Adipocyte (in vitro differentiated cells): ENCODE results near the gene PKD2L1.
"Not testable (repeated sequence)": the region's sequence is repeated elsewhere in the genome, so short reads cannot be mapped to it uniquely, and the experiment has no call there.

Experiments used
- DNase-seq: peaks from one replicate; pipeline ENCODE4 v3.0.0-alpha.2; 2015; ENCODE audit warnings: low read depth
- H3K27me3 ChIP-seq: replicated peaks from 2 replicates; pipeline ENCODE4 v1.7.0; 2013; ENCODE audit warnings: mild to moderate bottlenecking, low read length, moderate library complexity; ENCODE audit not compliant: control insufficient read depth, insufficient read depth
- H3K36me3 ChIP-seq: 2 replicates; pipeline ENCODE4 v1.7.0; 2013; ENCODE audit warnings: low read length, mild to moderate bottlenecking, moderate library complexity; ENCODE audit not compliant: control insufficient read depth, insufficient read depth, severe bottlenecking
- H3K4me1 ChIP-seq: 2 replicates; pipeline ENCODE4 v1.7.0; 2013; ENCODE audit warnings: mild to moderate bottlenecking, low read length, moderate library complexity; ENCODE audit not compliant: control insufficient read depth, insufficient read depth
- H3K4me3 ChIP-seq: 2 replicates; pipeline ENCODE4 v1.7.0; 2013; ENCODE audit warnings: mild to moderate bottlenecking, low read length, moderate library complexity
- H3K9ac ChIP-seq: 2 replicates; pipeline ENCODE4 v1.7.0; 2013; ENCODE audit warnings: mild to moderate bottlenecking, low read length, moderate library complexity
- H3K9me3 ChIP-seq: 2 replicates; pipeline ENCODE4 v1.7.0; 2013; ENCODE audit warnings: mild to moderate bottlenecking, low read length, moderate library complexity; ENCODE audit not compliant: control insufficient read depth

PKD2L1 gene

DNA sequence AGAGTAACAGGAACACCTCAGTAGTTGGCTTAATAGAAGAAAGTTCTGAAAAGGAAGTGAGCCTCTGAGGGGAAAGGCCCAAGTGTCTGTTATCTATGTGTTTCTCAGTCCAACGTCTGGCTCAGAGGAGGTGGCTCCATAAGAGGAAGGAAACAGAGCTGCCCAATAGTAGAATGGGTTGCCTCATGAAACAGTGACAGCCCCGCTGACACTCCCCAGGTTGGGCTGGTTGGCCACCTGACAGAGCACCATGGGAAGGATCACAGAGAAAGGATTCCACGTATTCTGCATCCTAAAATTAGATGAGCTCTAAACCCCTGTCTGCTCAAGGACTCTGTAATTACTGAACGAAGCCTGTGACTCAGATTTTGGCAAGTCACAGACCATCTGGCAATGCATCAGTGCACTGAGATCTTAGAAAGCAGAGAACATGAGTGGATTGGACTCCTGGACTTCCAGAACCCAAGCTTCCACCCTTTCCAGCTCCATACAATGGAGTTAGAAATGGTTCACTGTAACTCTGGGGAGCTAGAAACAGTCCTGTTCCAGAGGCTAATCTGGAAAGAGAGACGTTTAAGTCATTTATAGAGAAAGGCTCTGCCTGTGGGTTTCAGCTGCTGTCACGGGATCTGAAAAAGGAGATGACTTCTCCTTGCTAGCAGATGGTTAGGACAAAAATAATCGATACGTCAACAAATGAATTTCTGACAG is 2.9 kb downstream of the PKD2L1 start:
- Histone ChIP-seq H3K9ac (no peak overlapping the region), H3K27me3 (peaks cover 52% of the 10 kb centered on the region), H3K4me1 (peaks cover 17% of the 10 kb centered on the region), H3K9me3 (no peaks in the 10 kb centered on the region), H3K36me3 (no peaks in the 10 kb centered on the region), H3K4me3 (no peak overlapping the region)
- peak; percentile 41 for DNase-seq

DNA sequence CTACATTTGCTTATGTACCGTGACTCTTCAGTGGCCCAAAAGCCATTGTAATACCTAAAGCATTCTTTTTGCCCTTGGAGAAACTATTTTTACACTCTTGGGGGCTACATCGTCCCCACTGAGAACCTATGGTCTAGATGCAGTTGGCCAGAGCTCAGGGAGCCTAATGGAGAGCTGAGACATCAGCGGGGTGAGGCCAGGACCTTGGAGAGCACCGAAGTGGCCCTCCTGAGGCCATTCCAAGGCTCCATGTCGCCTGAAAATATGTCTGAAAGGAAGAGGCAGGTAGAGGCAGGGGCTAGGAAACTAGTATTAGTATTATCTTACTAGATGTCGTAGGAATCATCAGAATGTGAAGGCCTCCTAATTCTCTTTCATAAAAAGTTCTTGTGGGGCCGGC is 4.9 kb downstream of the PKD2L1 start:
- no peaks in the 10 kb centered on the region for H3K36me3 ChIP-seq
- H3K4me3 ChIP-seq = no peak overlapping the region
- no peak overlapping the region for H3K9ac ChIP-seq
- H3K27me3 ChIP-seq = peaks cover 37% of the 10 kb centered on the region
- H3K4me1 ChIP-seq = peaks cover 17% of the 10 kb centered on the region
- H3K9me3 ChIP-seq = no peaks in the 10 kb centered on the region
- no peak for DNase-seq

DNA sequence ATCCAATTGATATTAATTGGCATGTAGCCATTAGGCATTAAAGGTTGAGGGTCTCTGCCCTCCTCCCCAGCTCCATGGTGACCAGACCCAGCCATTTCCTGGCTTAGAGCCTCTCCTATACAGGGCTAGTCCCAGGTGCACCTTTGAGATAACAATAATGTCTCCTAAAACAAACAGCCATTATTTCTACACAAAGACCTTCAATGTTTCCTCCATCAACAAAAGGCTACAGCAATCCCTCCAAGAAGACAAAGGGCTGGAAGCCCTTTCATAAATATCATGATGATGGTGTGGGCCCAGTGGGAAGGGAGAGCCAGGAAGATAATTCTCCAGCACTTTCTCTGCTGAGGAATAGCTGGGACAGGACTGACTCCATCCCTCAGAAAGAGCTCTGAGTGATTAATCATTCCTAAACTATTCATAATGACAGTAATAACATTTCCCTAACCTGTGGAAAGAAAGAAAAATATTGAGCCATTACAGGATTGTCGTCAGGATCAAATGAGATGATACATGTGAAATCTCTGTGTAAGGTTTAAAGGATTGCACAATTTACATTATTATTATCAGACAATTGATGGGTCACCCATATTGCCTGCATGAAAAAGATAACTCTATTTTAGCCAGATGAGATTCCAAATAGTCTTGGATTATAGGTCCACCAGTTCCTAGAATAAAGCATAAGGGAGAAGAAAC is 10.2 kb downstream of the PKD2L1 start:
- H3K9me3 ChIP-seq = no peaks in the 10 kb centered on the region
- no peak overlapping the region for H3K9ac ChIP-seq
- H3K27me3 ChIP-seq = peaks cover 14% of the 10 kb centered on the region
- H3K36me3 ChIP-seq = no peaks in the 10 kb centered on the region
- no peak overlapping the region for H3K4me3 ChIP-seq
- DNase-seq = no peak
- H3K4me1 ChIP-seq = peaks cover 16% of the 10 kb centered on the region

DNA sequence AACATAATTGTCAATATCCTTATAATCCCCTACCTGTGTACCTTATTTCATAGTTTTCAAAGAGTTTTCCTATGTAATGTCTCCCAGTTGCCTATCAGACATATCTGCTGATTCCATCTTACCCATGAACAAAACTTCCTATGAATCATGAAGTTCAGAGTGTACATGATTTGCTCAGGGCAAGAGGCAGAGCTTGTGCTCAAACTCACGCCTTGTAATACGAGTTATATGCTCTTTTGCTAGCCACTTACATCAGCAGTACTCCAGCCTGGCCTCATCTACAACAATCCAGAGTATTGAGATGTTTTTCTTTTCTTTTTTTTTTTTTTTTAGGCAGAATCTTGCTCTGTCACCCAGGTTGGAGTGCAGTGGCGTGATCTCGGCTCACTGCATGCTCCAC is 11.8 kb downstream of the PKD2L1 start:
- no peak overlapping the region for H3K9ac ChIP-seq
- no peak overlapping the region for H3K4me3 ChIP-seq
- no peaks in the 10 kb centered on the region for H3K36me3 ChIP-seq
- no peaks in the 10 kb centered on the region for H3K9me3 ChIP-seq
- DNase-seq = no peak
- peaks cover 25% of the 10 kb centered on the region for H3K4me1 ChIP-seq
- peaks cover 10% of the 10 kb centered on the region for H3K27me3 ChIP-seq

DNA sequence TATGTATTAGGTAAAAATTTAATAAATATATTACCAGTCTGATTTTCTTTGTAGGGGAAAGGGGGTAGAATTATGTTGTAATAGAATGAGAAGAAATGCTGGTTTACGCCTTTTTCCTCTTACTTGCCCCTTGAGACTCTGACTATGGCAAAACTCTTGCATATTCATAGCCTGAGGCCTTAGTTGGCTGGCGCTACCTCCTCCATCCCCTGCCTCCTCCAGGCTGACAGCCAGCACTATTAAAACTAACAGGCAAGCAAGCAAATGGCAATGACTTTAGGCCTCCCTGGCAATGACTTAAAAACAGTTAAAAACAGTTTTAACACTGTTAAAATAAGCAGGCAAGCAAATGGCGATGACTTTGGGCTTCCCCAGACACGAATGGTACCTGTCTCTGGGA is 14.4 kb downstream of the PKD2L1 start:
- Histone ChIP-seq H3K9me3 (no peaks in the 10 kb centered on the region), H3K4me3 (no peak overlapping the region), H3K36me3 (no peaks in the 10 kb centered on the region), H3K4me1 (peaks cover 39% of the 10 kb centered on the region), H3K9ac (peak overlapping the region; percentile 69), H3K27me3 (peaks cover 6% of the 10 kb centered on the region)
- no peak for DNase-seq

DNA sequence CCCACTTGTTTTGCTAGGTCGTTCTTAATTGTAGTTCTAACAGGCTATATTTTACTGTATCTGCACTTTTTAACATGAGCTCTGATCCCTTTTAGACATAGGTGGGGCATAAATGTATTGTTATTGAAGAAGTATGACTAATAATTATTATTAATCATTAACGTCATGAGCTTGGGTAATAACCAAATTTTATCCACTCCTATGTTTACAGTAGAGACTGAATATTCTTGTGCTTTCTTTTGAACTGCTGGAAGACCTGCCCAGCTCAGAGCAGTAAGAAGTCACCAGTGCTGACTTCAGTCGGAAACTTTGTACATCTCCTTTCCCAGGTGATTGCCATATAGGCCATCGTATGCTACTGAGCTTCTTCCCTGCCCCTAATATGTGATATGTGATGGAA is 18.7 kb downstream of the PKD2L1 start:
- H3K9ac ChIP-seq = no peak overlapping the region
- no peak overlapping the region for H3K4me3 ChIP-seq
- peaks cover 47% of the 10 kb centered on the region for H3K4me1 ChIP-seq
- no peak for DNase-seq
- H3K27me3 ChIP-seq = peaks cover 5% of the 10 kb centered on the region
- no peaks in the 10 kb centered on the region for H3K36me3 ChIP-seq
- no peaks in the 10 kb centered on the region for H3K9me3 ChIP-seq

DNA sequence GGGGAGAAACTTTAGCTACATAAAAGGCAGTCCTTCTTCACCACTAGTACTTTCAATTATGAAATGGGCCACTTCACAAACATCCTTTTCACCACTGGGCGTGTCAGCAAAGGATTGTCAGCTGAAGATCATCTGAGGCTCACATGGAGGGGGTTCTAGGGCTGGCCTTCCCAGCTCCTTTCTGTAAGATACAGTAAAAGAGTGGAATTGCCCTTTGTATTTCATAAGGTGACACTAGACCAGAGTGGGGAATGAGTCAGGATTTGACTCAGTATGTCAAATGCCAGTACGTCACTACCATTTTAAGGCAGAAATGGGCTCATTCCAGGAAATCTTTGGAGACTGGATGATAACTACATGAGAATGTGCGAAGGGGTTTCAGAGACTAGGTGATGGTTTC is 22.3 kb downstream of the PKD2L1 start:
- H3K27me3 ChIP-seq = peaks cover 3% of the 10 kb centered on the region

DNA sequence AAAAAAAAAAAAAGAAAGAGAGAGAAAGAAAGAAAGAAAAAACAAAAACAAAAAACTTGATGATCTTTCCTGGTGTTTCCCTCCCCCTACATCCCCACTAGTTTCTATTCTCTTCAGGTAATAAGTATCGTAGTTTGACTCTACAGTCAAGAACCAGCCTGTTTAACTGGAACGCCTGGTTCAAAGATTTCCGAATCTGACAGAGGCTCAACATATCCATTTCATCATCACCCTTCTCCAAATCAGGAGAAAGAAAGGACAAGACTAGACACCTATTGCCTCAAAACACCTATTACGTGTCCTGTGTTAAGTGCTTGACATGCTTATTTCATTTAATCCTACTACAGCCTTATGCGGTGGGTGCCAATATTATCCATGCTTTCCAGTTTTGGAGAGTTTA is 23.2 kb downstream of the PKD2L1 start:
- Histone ChIP-seq H3K9ac (peak overlapping the region; percentile 44), H3K27me3 (peaks cover 3% of the 10 kb centered on the region), H3K9me3 (no peaks in the 10 kb centered on the region), H3K4me3 (no peak overlapping the region), H3K4me1 (peaks cover 21% of the 10 kb centered on the region), H3K36me3 (no peaks in the 10 kb centered on the region)
- no peak for DNase-seq

More for the DNA sequence above, 22.3 kb downstream of the PKD2L1 start:
- Histone ChIP-seq H3K4me3 (no peak overlapping the region), H3K9me3 (no peaks in the 10 kb centered on the region), H3K36me3 (no peaks in the 10 kb centered on the region), H3K4me1 (peaks cover 29% of the 10 kb centered on the region), H3K9ac (peak overlapping the region; percentile 44)
- peak; percentile 12 for DNase-seq

DNA sequence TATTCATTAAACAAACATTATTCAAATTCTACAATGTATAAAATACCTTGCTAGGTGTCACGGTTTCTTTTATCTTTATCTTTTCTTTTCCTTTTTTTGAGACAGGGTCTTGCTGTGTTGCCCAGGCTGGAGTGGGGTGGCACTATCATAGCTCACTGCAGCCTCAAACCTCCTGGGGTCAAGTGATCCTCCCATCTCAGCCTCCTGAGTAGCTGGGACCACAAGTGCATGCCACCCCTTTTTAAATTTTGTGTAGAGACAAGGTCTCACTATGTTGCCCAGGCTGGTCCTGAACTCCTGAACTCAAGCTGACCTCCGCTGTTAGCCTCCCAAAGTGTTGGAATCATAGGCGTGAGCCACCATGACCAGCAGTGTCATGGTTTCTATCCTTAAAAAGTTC is 25.6 kb downstream of the PKD2L1 start:
- Histone ChIP-seq H3K4me1 (peaks cover 17% of the 10 kb centered on the region), H3K9me3 (no peaks in the 10 kb centered on the region), H3K4me3 (no peak overlapping the region), H3K27me3 (peaks cover 8% of the 10 kb centered on the region), H3K9ac (peak overlapping the region; percentile 47), H3K36me3 (no peaks in the 10 kb centered on the region)
- no peak for DNase-seq

DNA sequence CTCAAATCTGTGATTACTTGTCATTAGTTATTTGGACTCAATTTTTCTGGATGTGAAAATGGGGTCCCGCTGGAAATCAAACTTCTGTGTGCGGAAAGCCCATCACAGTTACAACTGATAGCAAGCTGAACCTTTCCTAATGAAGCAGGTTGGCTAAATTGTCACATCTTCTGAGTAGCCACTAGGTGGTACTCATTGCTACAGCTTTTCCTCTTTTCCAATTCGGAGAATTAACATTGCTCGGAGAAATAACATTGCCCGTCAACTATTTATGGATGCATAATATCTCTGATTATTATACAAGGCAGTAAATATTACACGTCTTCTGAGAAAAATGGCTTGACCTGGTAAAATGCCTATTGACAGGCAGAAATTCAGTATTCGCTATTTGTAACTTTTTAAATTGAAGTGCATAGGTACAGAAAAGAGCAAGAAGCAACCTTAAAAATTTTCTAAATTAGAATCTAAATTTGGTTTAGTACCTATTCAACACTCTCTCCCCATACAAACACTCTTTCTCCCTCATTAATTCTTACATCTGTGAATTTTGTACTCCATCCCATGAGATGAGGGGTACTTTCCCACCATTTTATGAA is 26.2 kb downstream of the PKD2L1 start:
- Histone ChIP-seq H3K9me3 (no peaks in the 10 kb centered on the region), H3K9ac (peak overlapping the region; percentile 47), H3K27me3 (peaks cover 8% of the 10 kb centered on the region), H3K4me1 (peaks cover 17% of the 10 kb centered on the region), H3K4me3 (no peak overlapping the region), H3K36me3 (no peaks in the 10 kb centered on the region)
- peak; percentile 70 for DNase-seq

DNA sequence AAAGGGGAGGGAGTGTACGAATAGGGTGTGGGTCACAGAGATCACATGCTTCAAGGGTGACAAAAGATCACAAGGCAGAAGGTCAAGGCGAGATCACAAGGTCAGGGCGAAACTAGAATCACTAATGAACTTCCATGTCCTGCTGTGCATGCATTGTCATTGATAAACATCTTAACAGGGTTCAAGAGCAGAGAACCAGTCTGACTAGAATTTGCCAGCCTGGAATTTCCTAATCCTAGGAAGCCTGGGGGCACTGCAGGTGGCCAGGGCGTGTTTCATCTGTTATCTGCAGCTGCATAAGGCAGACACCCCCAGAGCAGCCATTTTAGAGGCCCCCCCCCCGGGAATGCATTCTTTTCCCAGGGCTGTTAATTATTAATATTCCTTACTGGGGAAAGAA is 28.9 kb downstream of the PKD2L1 start:
- H3K4me1 ChIP-seq, H3K36me3 ChIP-seq, H3K9ac ChIP-seq, H3K9me3 ChIP-seq, DNase-seq, H3K4me3 ChIP-seq: not testable (repeated sequence)
- peaks cover 32% of the 10 kb centered on the region for H3K27me3 ChIP-seq
